ENCODE data around the gene PTRH1.

PTRH1 gene

GRCh38 chr9:127716412-127716811 lies 949 bp upstream of the PTRH1 start:
- no peak for DNase-seq

- DNase-seq = no peak
Observed at GRCh38 chr9:127714951-127715469, 453 bp downstream of the PTRH1 start.

- no peak for DNase-seq
Observed at GRCh38 chr9:127714020-127714750, 1.3 kb downstream of the PTRH1 start.

- DNase-seq = no peak
Observed at GRCh38 chr9:127712867-127713266, 2.6 kb downstream of the PTRH1 start.

GRCh38 chr9:127712371-127712770 lies 3.1 kb downstream of the PTRH1 start:
- DNase-seq = no peak

- no peak for DNase-seq
Observed at GRCh38 chr9:127711831-127712274, 3.6 kb downstream of the PTRH1 start.

- no peak for DNase-seq
Observed at GRCh38 chr9:127711226-127711701, 4.2 kb downstream of the PTRH1 start.

- DNase-seq = no peak
Observed at GRCh38 chr9:127710204-127710783, 5.2 kb downstream of the PTRH1 start.

GRCh38 chr9:127708952-127709587 lies 6.4 kb downstream of the PTRH1 start:
- no peak for DNase-seq

GRCh38 chr9:127707766-127708165 lies 7.7 kb downstream of the PTRH1 start:
- no peak for DNase-seq

- DNase-seq = peak; percentile 47
Observed at GRCh38 chr9:127706836-127707241, 8.6 kb downstream of the PTRH1 start, which contains the start of gene CFAP157. TSS of gene CFAP157 (plus strand) at chr9:127706988. CDS start at chr9:127707032, 44 bp downstream.

GRCh38 chr9:127705577-127706379 lies 9.7 kb downstream of the PTRH1 start:
- no peak for DNase-seq

- DNase-seq = no peak
Observed at GRCh38 chr9:127703289-127703946, 12.0 kb downstream of the PTRH1 start.

- DNase-seq = no peak
Observed at GRCh38 chr9:127700594-127701255, 14.7 kb downstream of the PTRH1 start.

GRCh38 chr9:127700140-127700539 lies 15.3 kb downstream of the PTRH1 start:
- no peak for DNase-seq

GRCh38 chr9:127698985-127699670 lies 16.3 kb downstream of the PTRH1 start:
- DNase-seq = peak; percentile 97

- DNase-seq = no peak
Observed at GRCh38 chr9:127698386-127698785, 17.1 kb downstream of the PTRH1 start.

- DNase-seq = no peak
Observed at GRCh38 chr9:127697575-127697974, 17.9 kb downstream of the PTRH1 start.

GRCh38 chr9:127694890-127695720 lies 20.4 kb downstream of the PTRH1 start:
- no peak for DNase-seq

- DNase-seq = no peak
Observed at GRCh38 chr9:127693697-127694096, 21.8 kb downstream of the PTRH1 start.
